GM13976 (cell line): ENCODE measurements around the gene PRRT3.

ENCODE experiments used
- DNase-seq: peaks from one replicate; pipeline ENCODE4 v3.0.0; 2012; ENCODE audit warnings: low spot score
- in situ Hi-C: fragments of 300-500 bp; cut with MboI; formaldehyde crosslinking; loops from one replicate; pipeline ENCODE4 v1.12.0; 2022; ENCODE audit warnings: low sequenced_read_pairs, mixed read lengths, inconsistent platforms; ENCODE audit not compliant: unreplicated experiment
- TF ChIP-seq, protein P1 (sequence below): IDR thresholded peaks from 2 replicates; pipeline ENCODE4 v1.5.1; 2012; ENCODE audit warnings: borderline replicate concordance, mild to moderate bottlenecking; ENCODE audit not compliant: insufficient read depth; ENCODE audit errors: extremely low read depth, missing control alignments, control extremely low read depth

Gene PRRT3

GRCh38 chr3:9948586-9948985, 3.6 kb downstream of the PRRT3 start:
- TF ChIP-seq, protein P1, sequence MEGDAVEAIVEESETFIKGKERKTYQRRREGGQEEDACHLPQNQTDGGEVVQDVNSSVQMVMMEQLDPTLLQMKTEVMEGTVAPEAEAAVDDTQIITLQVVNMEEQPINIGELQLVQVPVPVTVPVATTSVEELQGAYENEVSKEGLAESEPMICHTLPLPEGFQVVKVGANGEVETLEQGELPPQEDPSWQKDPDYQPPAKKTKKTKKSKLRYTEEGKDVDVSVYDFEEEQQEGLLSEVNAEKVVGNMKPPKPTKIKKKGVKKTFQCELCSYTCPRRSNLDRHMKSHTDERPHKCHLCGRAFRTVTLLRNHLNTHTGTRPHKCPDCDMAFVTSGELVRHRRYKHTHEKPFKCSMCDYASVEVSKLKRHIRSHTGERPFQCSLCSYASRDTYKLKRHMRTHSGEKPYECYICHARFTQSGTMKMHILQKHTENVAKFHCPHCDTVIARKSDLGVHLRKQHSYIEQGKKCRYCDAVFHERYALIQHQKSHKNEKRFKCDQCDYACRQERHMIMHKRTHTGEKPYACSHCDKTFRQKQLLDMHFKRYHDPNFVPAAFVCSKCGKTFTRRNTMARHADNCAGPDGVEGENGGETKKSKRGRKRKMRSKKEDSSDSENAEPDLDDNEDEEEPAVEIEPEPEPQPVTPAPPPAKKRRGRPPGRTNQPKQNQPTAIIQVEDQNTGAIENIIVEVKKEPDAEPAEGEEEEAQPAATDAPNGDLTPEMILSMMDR = no peak
- no peak for DNase-seq

DNA sequence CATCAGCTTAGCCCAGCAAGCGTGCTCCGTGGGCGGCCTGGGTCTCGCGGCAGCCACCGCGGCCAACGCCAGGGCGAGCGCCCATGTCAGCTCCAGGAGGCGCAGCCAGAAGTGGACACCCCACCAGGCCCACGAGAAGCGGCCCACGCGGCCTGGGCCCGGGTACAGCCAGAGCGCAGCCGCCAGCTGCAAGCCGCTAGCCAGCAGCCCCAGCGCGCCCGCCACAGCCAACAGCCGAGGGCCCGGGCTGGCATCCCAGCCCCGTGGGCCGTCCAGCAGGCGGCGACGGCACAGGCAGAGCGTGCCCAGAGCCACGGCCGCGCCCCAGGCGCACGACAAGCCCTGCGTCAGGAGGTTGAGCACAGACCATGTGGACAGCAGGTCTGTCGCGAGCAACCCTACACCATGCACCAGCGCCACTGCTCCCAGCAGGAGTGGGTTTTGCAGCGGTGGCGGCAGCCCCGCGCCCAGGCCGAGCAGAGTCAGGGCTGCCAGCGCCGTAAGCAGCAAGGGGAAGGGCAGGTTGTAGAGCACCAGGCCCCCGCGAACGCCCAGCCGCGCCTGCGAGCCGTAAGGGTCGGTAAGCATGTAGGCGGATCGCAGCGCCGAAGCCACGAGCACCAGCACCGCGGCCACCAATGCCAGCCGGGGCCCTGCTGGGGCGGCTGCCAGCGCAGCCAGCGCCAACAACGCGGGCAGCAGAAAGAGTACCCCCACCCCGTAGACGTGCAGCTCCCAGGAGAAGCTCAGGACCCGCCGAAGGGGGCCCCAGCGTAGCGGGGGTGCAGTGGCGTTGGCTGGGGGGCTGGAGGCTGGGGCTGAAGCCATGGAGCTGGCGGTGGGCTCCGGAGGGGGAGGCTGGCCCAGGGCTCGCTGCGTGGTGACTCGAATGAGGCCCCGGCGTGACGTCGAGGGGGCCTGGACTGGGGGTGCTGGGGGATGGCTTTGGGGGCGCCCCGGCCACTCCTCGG, 4.9 kb downstream of the PRRT3 start:
- TF ChIP-seq, protein P1 = no peak
- no peak for DNase-seq
- in situ Hi-C loops = no loop called here

More at GRCh38 chr3:9948586-9948985, 3.6 kb downstream of the PRRT3 start:
- in situ Hi-C loops = no loop called here

- in situ Hi-C loops = no loop called here
- TF ChIP-seq, protein P1 = no peak
- DNase-seq = no peak
Observed at GRCh38 chr3:9946112-9947024, 5.8 kb downstream of the PRRT3 start.

DNA sequence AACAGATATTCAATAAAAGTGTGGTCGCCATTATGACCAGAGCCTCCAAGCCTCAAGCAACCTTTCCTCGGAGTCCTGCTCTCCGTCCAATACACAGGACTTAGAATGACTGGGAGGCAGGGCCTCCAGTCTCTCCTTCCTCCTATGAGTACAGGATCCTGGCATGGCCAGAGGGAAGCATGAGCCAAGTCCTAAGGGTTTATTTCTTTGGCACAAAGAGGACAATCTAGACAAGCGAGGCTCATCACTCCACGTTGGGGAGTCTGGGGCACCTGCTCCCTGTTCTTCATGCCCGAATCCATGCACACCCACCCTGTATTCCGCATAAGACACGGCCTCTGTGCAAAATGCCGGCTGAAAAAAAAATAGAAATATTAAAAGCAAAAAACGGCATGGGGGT, 6.8 kb downstream of the PRRT3 start:
- TF ChIP-seq, protein P1 = no peak
- in situ Hi-C loops = no loop called here
- DNase-seq = no peak

GRCh38 chr3:9944271-9944670, 7.9 kb downstream of the PRRT3 start:
- DNase-seq = no peak
- TF ChIP-seq, protein P1 = no peak
- in situ Hi-C loops = no loop called here

DNA sequence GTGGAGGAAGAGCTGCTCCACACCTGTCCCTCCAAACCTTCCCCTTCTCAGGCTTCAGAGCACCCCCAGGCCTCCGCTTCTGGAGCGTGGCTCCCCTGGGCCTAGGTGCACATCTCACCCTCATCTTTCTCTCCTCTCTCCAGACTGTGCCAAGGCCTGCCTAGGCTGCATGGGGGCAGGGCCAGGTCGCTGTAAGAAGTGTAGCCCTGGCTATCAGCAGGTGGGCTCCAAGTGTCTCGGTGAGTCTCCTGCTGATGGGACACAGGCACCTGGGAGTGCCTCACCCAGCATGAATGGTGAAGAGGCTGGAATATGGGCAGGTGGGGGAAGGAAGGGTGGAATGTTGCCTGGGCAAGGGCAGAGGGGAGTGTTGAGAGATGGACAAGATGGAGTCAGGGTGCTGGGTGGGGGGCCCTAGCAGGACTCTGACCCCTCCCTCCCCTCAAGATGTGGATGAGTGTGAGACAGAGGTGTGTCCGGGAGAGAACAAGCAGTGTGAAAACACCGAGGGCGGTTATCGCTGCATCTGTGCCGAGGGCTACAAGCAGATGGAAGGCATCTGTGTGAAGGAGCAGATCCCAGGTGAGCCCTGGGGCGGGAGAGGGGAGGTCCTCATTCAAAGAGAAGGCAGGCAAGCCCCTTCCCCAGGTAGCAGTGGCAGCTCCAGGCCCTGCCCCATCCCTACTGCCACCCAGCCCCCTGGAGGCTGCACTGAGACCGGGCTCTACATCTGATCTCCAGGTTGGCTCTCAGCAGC, 9.1 kb downstream of the PRRT3 start:
- in situ Hi-C loops = no loop called here
- TF ChIP-seq, protein P1 = no peak
- DNase-seq = no peak
